ENCODE measurements around the gene UBR2. TPM values are rescaled to one million over a fixed set of nuclear protein-coding genes. Genes with fewer than 3 reads are reported as not detected.

Gene UBR2
- total and polyA plus RNA-seq, 2 of the 4 experiments (the other 2 are of a cell fraction), result 7.7 to 32.3 TPM

DNA sequence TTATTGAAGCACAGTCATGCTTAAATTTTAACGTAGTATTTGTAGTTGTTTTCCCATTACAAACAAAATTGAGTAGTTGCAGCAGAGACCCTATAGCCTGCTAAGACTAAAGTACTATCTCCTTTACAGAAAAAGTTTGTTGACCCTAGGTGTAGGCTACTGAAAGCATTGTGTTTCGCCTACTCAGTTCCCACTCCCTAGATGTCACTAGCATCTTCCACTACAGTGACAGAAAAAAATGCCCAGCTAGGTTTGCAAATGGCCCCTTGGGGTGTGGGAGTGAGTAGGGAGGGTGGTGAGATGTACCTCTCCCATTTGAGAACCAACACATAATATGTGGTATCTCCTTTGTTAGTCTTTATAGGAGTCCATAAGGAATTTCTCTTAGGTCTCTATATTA lies 34.5 kb downstream of the UBR2 start:
- Histone ChIP-seq H3K4ac (ENCODE audit: low read depth, low read length) (no peak overlapping the region), H3K36me3 (ENCODE audit: control insufficient read depth, insufficient read depth, low read length) (peaks cover 10% of the 10 kb centered on the region), H2AFZ (replicated peaks; ENCODE audit: low read length, poor library complexity) (no peak overlapping the region), H4K5ac (ENCODE audit: low read depth, low read length) (no peak overlapping the region), H4K8ac (ENCODE audit: low read depth in 2 of 2, low read length in 2 of 2) (no peak overlapping the region), H3K18ac (ENCODE audit: low read depth, low read length) (no peak overlapping the region), H3K56ac (ENCODE audit: extremely low read depth, insufficient read depth, low read length) (no peak overlapping the region), H3K27me3 (ENCODE audit: control insufficient read depth, insufficient read depth, low read length) (no peaks in the 10 kb centered on the region), H3K9me3 (ENCODE audit: control insufficient read depth, insufficient read depth, low read length) (no peaks in the 10 kb centered on the region), H3K79me1 (ENCODE audit: low read depth in 1 of 2, low read length in 2 of 2) (peaks cover 22 to 47% of the 10 kb centered on the region in 2 experiments), H3K9ac (ENCODE audit: low read depth, low read length) (no peak overlapping the region), H3K9me1 (ENCODE audit: insufficient read depth, low read length) (peaks cover 2% of the 10 kb centered on the region; the same call in 1 of the 2 replicates), H2BK5ac (ENCODE audit: low read depth, low read length, poor library complexity, severe bottlenecking) (no peak overlapping the region), H3K23ac (ENCODE audit: low read depth, low read length) (no peak overlapping the region), H3K14ac (replicated peaks; ENCODE audit: low read depth, low read length) (no peak overlapping the region), H3K4me3 (ENCODE audit: insufficient read depth, low read depth, low read length) (no peak overlapping the region), H2BK20ac (ENCODE audit: low read depth, low read length) (no peak overlapping the region), H3K4me2 (ENCODE audit: low read depth, low read length) (no peak overlapping the region), H2AK5ac (ENCODE audit: low read depth, low read length) (no peak overlapping the region), H3K4me1 (ENCODE audit: control insufficient read depth, insufficient read depth, low read length) (no peaks in the 10 kb centered on the region), H3K27ac (ENCODE audit: insufficient read depth, low read length) (no peak overlapping the region), H4K20me1 (ENCODE audit: insufficient read depth, low read length) (peaks cover 7% of the 10 kb centered on the region; the same call in 1 of the 2 replicates), H2AK9ac (replicated peaks; ENCODE audit: low read depth, low read length, poor library complexity) (no peak overlapping the region), H2BK15ac (ENCODE audit: low read depth, low read length) (no peak overlapping the region), H2BK120ac (ENCODE audit: low read depth, low read length) (no peak overlapping the region), H4K91ac (ENCODE audit: insufficient read depth, low read depth, low read length) (no peak overlapping the region)
- ATAC-seq (ENCODE audit: low read depth), result no peak
- in situ Hi-C loops (cut with MboI; ENCODE audit: low sequenced_read_pairs), result no loop called here
- no peak for DNase-seq
- intact Hi-C loops (cut with micrococcal nuclease), result loop anchor here (10.0 kb wide), 1 partner anchor 47 kb away; no protein-coding TSS in a partner anchor
- TF ChIP-seq, protein P1, sequence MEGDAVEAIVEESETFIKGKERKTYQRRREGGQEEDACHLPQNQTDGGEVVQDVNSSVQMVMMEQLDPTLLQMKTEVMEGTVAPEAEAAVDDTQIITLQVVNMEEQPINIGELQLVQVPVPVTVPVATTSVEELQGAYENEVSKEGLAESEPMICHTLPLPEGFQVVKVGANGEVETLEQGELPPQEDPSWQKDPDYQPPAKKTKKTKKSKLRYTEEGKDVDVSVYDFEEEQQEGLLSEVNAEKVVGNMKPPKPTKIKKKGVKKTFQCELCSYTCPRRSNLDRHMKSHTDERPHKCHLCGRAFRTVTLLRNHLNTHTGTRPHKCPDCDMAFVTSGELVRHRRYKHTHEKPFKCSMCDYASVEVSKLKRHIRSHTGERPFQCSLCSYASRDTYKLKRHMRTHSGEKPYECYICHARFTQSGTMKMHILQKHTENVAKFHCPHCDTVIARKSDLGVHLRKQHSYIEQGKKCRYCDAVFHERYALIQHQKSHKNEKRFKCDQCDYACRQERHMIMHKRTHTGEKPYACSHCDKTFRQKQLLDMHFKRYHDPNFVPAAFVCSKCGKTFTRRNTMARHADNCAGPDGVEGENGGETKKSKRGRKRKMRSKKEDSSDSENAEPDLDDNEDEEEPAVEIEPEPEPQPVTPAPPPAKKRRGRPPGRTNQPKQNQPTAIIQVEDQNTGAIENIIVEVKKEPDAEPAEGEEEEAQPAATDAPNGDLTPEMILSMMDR (conservative IDR thresholded peaks at IDR 0.05; ENCODE audit: low read depth, low read length), result no peak
- TF ChIP-seq FOS (IDR thresholded peaks at IDR 0.05; ENCODE audit: low read depth, low read length) (no peak), MAZ (IDR thresholded peaks at IDR 0.05; ENCODE audit: borderline replicate concordance, low read depth, low read length) (no peak)
- ChIA-PET CTCF (no interaction called here), POLR2A (ENCODE audit: unreplicated experiment) (no interaction called here)
- no TSS peak for BruUV-seq (replicated peaks)
- WGBS, 2 experiments (ENCODE audit: extremely low coverage in 2 of 2, insufficient read length in 1 of 2), result no CpG with 5 or more reads among the region's 2 CpGs
- dilution Hi-C loops (cut with HindIII; ENCODE audit: low sequenced_read_pairs, unreplicated experiment), result no loop called here
